HepG2 (cell line): ENCODE data around the gene TEX19. TPM values are rescaled to one million over a fixed set of nuclear protein-coding genes. Genes with fewer than 3 reads are reported as not detected.

Source experiments
- ARID4A ChIP-seq: sonication (generic); formaldehyde crosslinking; IDR thresholded peaks from 2 replicates; pipeline ENCODE4 v1.5.0; 2020; ENCODE audit warnings: mild to moderate bottlenecking, missing genetic modification reagents, borderline replicate concordance
- CC2D1A ChIP-seq: sonication (generic); formaldehyde crosslinking; IDR thresholded peaks from 2 replicates; pipeline ENCODE4 v1.8.1; 2023; ENCODE audit warnings: mild to moderate bottlenecking, missing genetic modification reagents
- GMEB1 ChIP-seq: sonication (generic); formaldehyde crosslinking; IDR thresholded peaks from 2 replicates; pipeline ENCODE4 v1.5.1; 2020; ENCODE audit warnings: missing genetic modification reagents, mild to moderate bottlenecking, borderline replicate concordance
- HHEX ChIP-seq: IDR thresholded peaks from 2 replicates; pipeline ENCODE4 v1.6.1; 2016; ENCODE audit warnings: control low read depth
- HNRNPLL ChIP-seq: fragments of 200-400 bp; formaldehyde crosslinking; IDR thresholded peaks from 2 replicates; pipeline ENCODE4 v1.6.1; 2017; ENCODE audit warnings: mild to moderate bottlenecking, low read depth, low read length; ENCODE audit not compliant: poor library complexity, severe bottlenecking
- JUND ChIP-seq: sonication (generic); formaldehyde crosslinking; IDR thresholded peaks from 2 replicates; pipeline ENCODE4 v1.8.0; 2022; ENCODE audit warnings: mild to moderate bottlenecking, missing genetic modification reagents
- MXD4 ChIP-seq: IDR thresholded peaks from 2 replicates; pipeline ENCODE4 v1.6.1; 2016; ENCODE audit warnings: mild to moderate bottlenecking, missing biosample characterization, missing genetic modification reagents
- PAF1 ChIP-seq: IDR thresholded peaks from 2 replicates; pipeline ENCODE4 v1.6.1; 2016; ENCODE audit warnings: missing genetic modification reagents, missing compliant biosample characterization
- POLR2A ChIP-seq, 2 experiments: IDR thresholded peaks; 2 replicates each; pipeline ENCODE4 v1.6.1; 2011; ENCODE audit warnings: low read depth in 2 of 2, low read length in 2 of 2, mild to moderate bottlenecking in 1 of 2, moderate library complexity in 1 of 2; ENCODE audit not compliant: insufficient read depth in 1 of 2
- TMF1 ChIP-seq: sonication (generic); formaldehyde crosslinking; IDR thresholded peaks from 2 replicates; pipeline ENCODE4 v1.8.1; 2022; ENCODE audit warnings: low read depth, missing genetic modification reagents
- ZBTB33 ChIP-seq: sonication (generic); formaldehyde crosslinking; IDR thresholded peaks from 2 replicates; pipeline ENCODE4 v1.4.0; 2020; ENCODE audit warnings: missing genetic modification reagents
- ZNF124 ChIP-seq: sonication (generic); formaldehyde crosslinking; IDR thresholded peaks from 2 replicates; pipeline ENCODE4 v1.4.0; 2020; ENCODE audit warnings: missing genetic modification reagents
- ZNF143 ChIP-seq: sonication (generic); formaldehyde crosslinking; IDR thresholded peaks from 2 replicates; pipeline ENCODE4 v1.4.0; 2020; ENCODE audit warnings: missing genetic modification reagents
- ZNF280B ChIP-seq: sonication (generic); formaldehyde crosslinking; IDR thresholded peaks from 2 replicates; pipeline ENCODE4 v1.5.0; 2020; ENCODE audit warnings: missing genetic modification reagents, mild to moderate bottlenecking, borderline replicate concordance
- ZNF567 ChIP-seq: sonication (generic); formaldehyde crosslinking; IDR thresholded peaks from 2 replicates; pipeline ENCODE4 v1.8.1; 2023; ENCODE audit warnings: mild to moderate bottlenecking, missing genetic modification reagents, borderline replicate concordance
- ZNF574 ChIP-seq: sonication (generic); formaldehyde crosslinking; IDR thresholded peaks from 2 replicates; pipeline ENCODE4 v1.4.0; 2020; ENCODE audit warnings: missing genetic modification reagents
- ZNF75D ChIP-seq: sonication (generic); formaldehyde crosslinking; IDR thresholded peaks from 2 replicates; pipeline ENCODE4 v1.8.1; 2023; ENCODE audit warnings: missing genetic modification reagents, mild to moderate bottlenecking, borderline replicate concordance
- polyA plus RNA-seq, 8 experiments: library from polyadenylated mRNA; depleted of rRNA in 3 of 8; stranded (reverse) in 7 of 8; unstranded in 1 of 8; fragments of >200 nt; fragmentation: Illumina TruSeq in 4 of 8; extraction: Trizol in 4 of 8; gene quantifications; 2 replicates each; pipeline versions ENCODE4 v1.2.1 to v1.2.3, GENCODE V29; 2011 to 2016; ENCODE audit warnings: low read depth in 4 of 8, missing spikeins in 1 of 8, mixed read lengths in 1 of 8; ENCODE audit not compliant: insufficient read depth in 1 of 8
- total RNA-seq, 5 experiments: library from RNA; depleted of rRNA; stranded (reverse); fragments of >200 nt; fragmentation: Illumina TruSeq; extraction: Trizol; gene quantifications; 2 replicates each; pipeline ENCODE4 v1.2.3, GENCODE V29; 2016; ENCODE audit warnings: low read depth in 1 of 5

Gene TEX19
- total and polyA plus RNA-seq, 2 of the 13 experiments (the other 11 are each of a cell fraction or from before 2014, with no cell fraction given), result 1.3 to 6.0 TPM

GRCh38 chr17:82332669-82333278, 26.3 kb upstream of the TEX19 start (continued):
- TF ChIP-seq ZNF574 (CRISPR knock-in tag), result no peak
- no peak for TF ChIP-seq POLR2A (IDR thresholded peaks at IDR 0.05; ENCODE audit: insufficient read depth in 1 of 2, low read depth in 2 of 2, low read length in 2 of 2)
- no peak for TF ChIP-seq PAF1 (CRISPR knock-in tag)
- no peak for TF ChIP-seq ZNF124
- no peak for TF ChIP-seq HHEX (CRISPR knock-in tag)
- no peak for TF ChIP-seq MXD4 (CRISPR knock-in tag)
- no peak for TF ChIP-seq ZNF143 (CRISPR knock-in tag)
- peak; percentile 8 for TF ChIP-seq HNRNPLL
- TF ChIP-seq CC2D1A, result no peak
- TF ChIP-seq ZNF75D (CRISPR knock-in tag), result no peak
- no peak for TF ChIP-seq ZNF567 (CRISPR knock-in tag)
- TF ChIP-seq TMF1, result no peak
- peak; percentile 65 for TF ChIP-seq ZBTB33
- TF ChIP-seq ARID4A (CRISPR knock-in tag), result peak; percentile 19; the same call in 1 of the 2 replicates
- TF ChIP-seq ZNF280B (CRISPR knock-in tag), result no peak
- no peak for TF ChIP-seq GMEB1 (CRISPR knock-in tag)
- TF ChIP-seq JUND, result no peak
